Measurements from ENCODE around the gene ZMYND8.
"Not testable (repeated sequence)": the region's sequence is repeated elsewhere in the genome, so short reads cannot be mapped to it uniquely, and the experiment has no call there.

Gene ZMYND8

DNA sequence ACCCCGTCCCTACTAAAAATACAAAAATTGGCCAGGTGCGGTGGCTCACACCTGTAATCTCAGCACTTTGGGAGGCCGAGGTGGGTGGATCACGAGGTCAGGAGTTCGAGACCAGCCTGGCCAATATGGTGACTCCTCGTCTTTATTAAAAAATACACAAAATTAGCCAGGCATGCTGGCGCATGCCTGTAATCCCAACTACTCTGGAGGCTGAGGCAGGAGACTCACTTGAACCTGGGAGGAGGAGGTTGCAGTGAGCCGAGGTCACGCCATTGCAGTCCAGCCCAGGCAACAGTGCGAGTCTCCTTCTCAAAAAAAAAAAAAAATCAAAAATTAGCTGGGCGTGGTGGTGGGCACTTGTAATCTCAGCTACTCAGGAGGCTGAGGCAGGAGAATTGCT, 9.8 kb upstream of the ZMYND8 start:
- H3K4me3 ChIP-seq (ENCODE audit: low read length); H3K27me3 ChIP-seq (ENCODE audit: control insufficient read depth, insufficient read depth, low read length); H3K36me3 ChIP-seq (ENCODE audit: control insufficient read depth, insufficient read depth, low read length); H3K9me3 ChIP-seq (ENCODE audit: control insufficient read depth, low read length); H3K4me1 ChIP-seq (ENCODE audit: control insufficient read depth, insufficient read depth, low read length); H3K9ac ChIP-seq (ENCODE audit: low read length): not testable (repeated sequence)

DNA sequence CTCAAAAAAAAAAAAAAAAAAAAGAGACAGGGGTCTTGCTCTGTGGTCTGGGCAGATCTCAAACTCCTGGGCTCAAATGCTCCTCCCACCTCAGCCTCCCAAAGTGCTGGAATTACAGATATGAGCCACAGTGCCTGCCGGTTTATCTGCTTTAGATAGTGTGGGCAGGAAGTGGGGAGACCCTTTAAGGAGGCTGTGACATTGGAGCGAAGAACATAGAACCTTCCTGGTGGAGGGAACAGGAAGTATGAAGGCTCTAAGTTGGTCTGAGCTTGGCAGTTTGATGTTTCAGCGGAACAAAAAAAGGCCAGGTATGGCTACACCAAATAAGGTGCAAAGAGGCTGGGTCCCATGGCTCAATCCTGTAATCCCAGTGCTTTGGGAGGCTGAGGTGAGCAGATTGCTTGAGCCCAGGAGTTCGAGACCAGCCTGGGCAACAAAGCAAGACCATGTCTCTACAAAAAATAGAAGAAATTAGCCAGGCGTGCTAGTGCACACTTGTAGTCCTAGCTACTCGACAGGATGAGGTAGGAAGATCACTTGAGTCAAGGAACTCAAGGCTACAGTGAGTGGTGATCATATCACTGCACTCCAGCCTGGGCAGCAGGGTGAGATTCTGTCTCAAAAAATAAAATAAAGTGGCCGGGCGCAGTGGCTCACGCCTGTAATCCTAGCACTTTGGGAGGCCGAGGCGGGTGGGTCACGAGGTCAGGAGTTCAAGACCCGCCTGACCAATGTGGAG, 8.7 kb upstream of the ZMYND8 start:
- no peaks in the 10 kb centered on the region for H3K9me3 ChIP-seq (ENCODE audit: control insufficient read depth, low read length)
- H3K27me3 ChIP-seq (ENCODE audit: control insufficient read depth, insufficient read depth, low read length) = no peaks in the 10 kb centered on the region
- peaks cover 19% of the 10 kb centered on the region for H3K4me1 ChIP-seq (ENCODE audit: control insufficient read depth, insufficient read depth, low read length)
- H3K9ac ChIP-seq (ENCODE audit: low read length) = no peak overlapping the region
- H3K4me3 ChIP-seq (ENCODE audit: low read length) = no peak overlapping the region
- no peaks in the 10 kb centered on the region for H3K36me3 ChIP-seq (ENCODE audit: control insufficient read depth, insufficient read depth, low read length)

DNA sequence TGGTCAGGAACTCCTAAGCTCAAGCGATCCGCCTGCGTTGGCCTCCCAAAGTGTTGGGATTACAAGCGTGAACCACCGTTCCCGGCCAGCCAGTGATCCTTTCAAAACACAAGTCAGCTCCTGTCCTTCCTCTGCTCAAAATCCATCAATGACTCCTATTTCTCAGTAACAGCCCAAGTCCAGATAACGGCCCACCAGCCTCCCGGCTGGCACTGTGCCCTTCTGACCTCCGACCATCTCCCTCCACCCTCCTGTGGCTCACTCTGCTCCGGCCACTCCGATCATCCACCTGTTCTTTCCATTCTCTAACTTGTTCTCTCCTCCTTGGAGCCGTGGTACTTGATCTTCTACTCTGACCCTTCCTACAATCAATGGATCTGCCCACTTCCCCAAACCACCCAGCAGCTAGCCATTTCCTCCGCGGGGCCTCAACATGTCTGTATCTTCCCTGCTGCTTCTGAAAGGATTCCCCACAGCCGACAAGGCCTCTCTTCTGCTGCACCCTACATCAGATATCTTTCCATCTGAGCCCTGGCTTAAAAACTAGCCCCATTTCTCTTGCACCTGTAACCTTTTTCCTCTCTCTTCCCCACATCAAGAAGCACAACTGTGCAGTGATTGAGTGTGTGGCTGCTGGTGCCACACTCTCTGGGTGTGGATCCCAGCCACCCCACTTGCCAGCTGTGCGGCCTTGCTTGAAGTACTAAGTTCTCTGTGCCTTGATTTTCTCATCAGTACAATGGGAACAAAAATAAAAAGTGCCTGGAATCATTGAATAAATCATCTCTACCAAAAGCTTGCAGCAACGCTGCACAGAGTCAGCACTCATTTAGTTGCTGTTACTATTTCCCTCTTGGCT, 6.1 kb upstream of the ZMYND8 start:
- no peaks in the 10 kb centered on the region for H3K27me3 ChIP-seq (ENCODE audit: control insufficient read depth, insufficient read depth, low read length)
- H3K9ac ChIP-seq (ENCODE audit: low read length) = no peak overlapping the region
- no peak overlapping the region for H3K4me3 ChIP-seq (ENCODE audit: low read length)
- H3K4me1 ChIP-seq (ENCODE audit: control insufficient read depth, insufficient read depth, low read length) = peaks cover 44% of the 10 kb centered on the region
- H3K36me3 ChIP-seq (ENCODE audit: control insufficient read depth, insufficient read depth, low read length) = no peaks in the 10 kb centered on the region
- H3K9me3 ChIP-seq (ENCODE audit: control insufficient read depth, low read length) = no peaks in the 10 kb centered on the region

DNA sequence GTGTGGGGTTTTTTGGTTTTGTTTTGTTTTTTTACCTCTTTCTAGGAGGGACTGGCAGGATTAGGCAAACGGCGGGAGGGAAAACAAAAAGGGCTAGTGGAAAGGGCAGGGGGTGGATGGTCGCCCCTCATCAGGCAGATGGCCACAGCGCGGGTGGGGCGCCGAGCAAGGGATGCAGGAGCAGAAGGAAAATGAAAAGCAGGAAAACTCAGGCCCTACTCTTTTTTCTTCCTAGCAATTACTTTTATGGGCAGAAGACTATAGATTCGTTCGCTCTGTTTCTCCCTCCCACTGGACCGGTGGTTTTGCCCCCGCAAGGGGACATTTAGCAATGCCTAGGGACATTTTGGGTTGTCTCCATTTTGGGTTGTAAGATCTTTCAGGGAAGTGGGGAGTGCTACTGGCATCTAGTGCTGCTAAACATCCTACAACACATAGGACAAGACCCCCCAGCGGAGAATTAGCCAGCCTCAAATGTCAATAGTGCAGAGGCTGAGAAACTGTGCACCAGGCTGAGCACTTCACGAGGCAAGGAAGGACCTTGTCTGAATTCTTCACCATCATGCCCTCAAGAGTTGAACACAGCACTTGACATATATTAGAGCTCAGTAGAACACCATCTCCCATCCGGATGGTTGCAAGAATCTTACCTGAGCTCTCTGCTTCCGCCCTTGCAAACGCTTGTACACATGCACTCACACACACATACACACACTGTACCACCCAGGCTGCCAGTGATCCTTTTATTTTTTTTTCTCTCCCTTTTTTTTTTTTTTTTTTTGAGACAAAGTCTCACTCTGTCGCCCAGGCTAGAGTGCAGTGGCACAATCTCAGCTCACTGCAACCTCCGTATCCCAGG, 4.8 kb upstream of the ZMYND8 start:
- Histone ChIP-seq H3K27me3 (ENCODE audit: control insufficient read depth, insufficient read depth, low read length) (no peaks in the 10 kb centered on the region), H3K4me1 (ENCODE audit: control insufficient read depth, insufficient read depth, low read length) (peaks cover 56% of the 10 kb centered on the region), H3K9ac (ENCODE audit: low read length) (peak overlapping the region; percentile 76), H3K9me3 (ENCODE audit: control insufficient read depth, low read length) (no peaks in the 10 kb centered on the region), H3K4me3 (ENCODE audit: low read length) (no peak overlapping the region), H3K36me3 (ENCODE audit: control insufficient read depth, insufficient read depth, low read length) (no peaks in the 10 kb centered on the region)

DNA sequence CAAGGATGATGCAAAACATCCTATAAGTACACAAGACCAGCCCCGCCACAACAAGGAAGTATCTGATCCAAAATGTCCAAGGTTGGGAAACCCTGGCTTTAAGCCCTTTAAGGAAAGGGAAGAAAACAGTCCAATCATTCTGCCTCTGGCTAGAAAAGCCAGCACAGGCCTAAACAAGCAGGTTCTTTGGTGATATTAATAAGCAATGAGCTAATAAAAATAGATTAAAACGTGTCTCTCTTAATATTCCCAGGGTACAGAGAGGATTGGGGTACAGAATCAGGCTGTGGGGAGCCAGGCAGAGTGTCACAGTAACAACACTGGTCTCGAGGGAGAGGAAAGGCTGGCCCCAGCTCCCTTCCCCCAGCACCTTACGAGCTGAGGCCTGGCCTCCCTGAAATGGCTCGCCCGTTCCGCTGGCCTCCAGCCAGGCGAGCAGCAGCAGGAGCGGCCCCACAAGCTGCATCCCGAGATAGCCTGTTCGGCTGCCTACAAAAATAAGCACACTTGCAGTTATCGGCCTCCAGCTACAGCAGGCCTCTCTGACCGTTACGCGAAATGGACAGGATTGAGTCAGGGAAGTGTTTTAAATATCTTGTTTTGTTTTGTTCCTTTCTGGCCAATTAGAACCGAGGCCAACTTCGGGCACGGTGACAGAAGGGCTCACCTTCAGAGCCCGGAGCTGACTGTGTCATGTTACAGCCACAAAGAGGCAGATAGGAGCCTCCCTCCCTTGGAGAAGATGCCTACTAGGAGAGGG, 4.0 kb upstream of the ZMYND8 start:
- H3K36me3 ChIP-seq (ENCODE audit: control insufficient read depth, insufficient read depth, low read length) = no peaks in the 10 kb centered on the region
- H3K9me3 ChIP-seq (ENCODE audit: control insufficient read depth, low read length) = no peaks in the 10 kb centered on the region
- H3K27me3 ChIP-seq (ENCODE audit: control insufficient read depth, insufficient read depth, low read length) = no peaks in the 10 kb centered on the region
- no peak overlapping the region for H3K4me3 ChIP-seq (ENCODE audit: low read length)
- H3K4me1 ChIP-seq (ENCODE audit: control insufficient read depth, insufficient read depth, low read length) = peaks cover 64% of the 10 kb centered on the region
- H3K9ac ChIP-seq (ENCODE audit: low read length) = peak overlapping the region; percentile 76

DNA sequence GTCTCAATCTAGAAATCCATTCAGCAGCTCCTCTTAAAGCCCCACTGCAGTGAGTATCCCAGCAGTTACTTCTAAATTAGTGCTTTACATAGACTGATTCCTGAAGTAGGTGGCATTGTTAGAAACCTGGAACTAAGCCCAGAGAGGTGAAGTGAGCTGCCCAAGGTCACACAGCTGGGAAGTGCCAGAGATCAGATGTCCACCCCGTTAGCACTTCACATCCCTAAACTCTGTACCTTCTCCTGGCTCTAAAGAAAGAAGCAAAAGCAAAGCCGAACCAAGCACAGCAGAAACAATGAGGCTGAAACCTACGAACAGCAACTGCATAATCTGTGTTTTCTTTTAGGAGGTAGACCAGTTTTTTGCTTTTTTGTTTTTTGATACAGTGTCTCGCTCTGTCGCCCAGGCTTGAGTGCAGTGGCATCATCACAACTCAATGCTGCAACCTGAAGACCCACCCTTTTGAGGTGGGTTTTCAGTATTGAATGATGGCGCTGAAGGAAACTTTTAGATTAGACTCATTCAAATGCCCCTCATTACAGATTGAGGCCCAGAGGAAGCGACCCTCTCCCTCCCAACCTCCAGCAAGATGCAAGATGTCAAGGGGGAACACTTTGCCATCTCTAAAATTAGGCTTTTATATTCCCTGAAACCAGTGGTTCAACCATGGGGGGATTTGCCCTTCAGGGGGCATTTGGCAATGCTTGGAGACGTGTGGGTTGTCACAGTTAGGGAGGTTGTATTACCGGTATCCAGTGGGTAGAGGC, 3.2 kb upstream of the ZMYND8 start:
- Histone ChIP-seq H3K9me3 (ENCODE audit: control insufficient read depth, low read length) (no peaks in the 10 kb centered on the region), H3K4me3 (ENCODE audit: low read length) (no peak overlapping the region), H3K9ac (ENCODE audit: low read length) (peak overlapping the region; percentile 76), H3K36me3 (ENCODE audit: control insufficient read depth, insufficient read depth, low read length) (no peaks in the 10 kb centered on the region), H3K4me1 (ENCODE audit: control insufficient read depth, insufficient read depth, low read length) (peaks cover 67% of the 10 kb centered on the region), H3K27me3 (ENCODE audit: control insufficient read depth, insufficient read depth, low read length) (no peaks in the 10 kb centered on the region)

DNA sequence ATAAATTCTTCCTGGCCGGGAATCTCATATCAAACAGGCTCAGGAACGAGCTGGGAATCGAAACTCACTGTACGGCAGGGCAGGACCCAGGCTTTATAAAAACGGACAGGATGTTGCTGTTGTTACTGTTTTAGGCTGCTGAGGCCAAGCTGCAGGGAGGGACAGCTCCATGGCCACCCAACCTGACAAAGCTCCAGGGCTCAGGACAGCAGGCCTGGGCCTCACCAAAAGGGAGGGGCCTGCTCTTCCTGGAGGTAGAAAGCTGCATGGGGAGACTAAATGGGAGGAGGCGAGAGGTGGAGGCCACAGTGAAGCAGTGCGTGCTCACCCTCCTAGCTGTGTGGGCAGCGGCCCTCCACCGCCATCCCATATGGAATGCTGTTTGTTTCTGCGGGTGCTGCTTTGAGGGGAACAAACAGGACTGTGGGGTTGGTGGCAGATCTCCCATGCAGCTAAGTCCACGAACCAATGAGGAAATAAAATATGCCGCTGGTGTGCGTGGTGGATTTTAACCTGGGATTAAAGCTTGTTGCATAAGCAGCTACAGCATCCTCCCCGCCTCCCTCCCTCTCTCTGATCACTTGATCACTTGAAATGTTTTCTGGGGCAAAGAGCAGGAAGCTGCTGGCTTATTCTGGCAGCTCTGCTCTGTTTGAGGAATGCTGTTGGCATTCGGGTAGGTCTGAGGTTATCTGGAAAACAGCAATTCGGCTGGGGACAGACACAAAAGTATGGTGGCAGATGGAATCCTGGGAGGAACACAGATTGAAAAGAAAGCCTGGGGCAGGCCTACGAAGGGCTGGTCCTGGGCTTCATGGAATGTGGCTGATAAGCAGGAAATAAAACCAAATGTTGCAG, 2.4 kb upstream of the ZMYND8 start:
- Histone ChIP-seq H3K27me3 (ENCODE audit: control insufficient read depth, insufficient read depth, low read length) (no peaks in the 10 kb centered on the region), H3K4me1 (ENCODE audit: control insufficient read depth, insufficient read depth, low read length) (peaks cover 75% of the 10 kb centered on the region), H3K4me3 (ENCODE audit: low read length) (peak overlapping the region; percentile 12), H3K9ac (ENCODE audit: low read length) (peak overlapping the region; percentile 76), H3K9me3 (ENCODE audit: control insufficient read depth, low read length) (no peaks in the 10 kb centered on the region), H3K36me3 (ENCODE audit: control insufficient read depth, insufficient read depth, low read length) (no peaks in the 10 kb centered on the region)

DNA sequence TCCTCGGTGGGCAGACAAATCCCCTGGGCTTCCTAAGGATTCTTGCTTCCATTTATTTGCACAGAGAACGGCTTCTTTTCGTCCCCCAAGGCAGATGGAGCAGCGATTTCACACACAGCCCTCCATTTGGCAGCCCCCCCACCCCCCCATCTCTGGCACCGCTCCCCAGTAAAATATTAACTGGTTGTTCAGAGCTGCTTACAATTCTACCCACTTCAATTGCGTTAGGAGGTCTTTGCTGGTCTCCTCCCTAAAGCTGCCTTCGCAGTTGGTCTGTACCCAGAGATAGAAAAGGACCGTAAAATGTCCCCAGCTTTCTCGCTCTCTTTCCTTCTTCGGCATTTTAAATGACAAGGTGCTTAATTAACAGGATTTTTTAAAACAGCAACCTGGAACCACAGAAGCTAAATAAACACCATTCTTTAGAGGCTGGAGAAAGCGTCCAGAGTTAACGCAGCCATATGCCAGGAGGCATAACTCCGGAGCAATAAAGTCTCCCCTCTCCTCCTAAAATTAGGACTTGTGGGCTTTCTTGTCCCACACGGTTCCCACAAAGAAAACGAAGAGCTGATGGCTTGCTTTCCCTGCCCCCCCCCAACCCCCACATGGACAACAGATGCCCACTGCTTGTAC, 1.7 kb upstream of the ZMYND8 start:
- H3K27me3 ChIP-seq (ENCODE audit: control insufficient read depth, insufficient read depth, low read length) = no peaks in the 10 kb centered on the region
- H3K9me3 ChIP-seq (ENCODE audit: control insufficient read depth, low read length) = no peaks in the 10 kb centered on the region
- peak overlapping the region; percentile 12 for H3K4me3 ChIP-seq (ENCODE audit: low read length)
- no peaks in the 10 kb centered on the region for H3K36me3 ChIP-seq (ENCODE audit: control insufficient read depth, insufficient read depth, low read length)
- peaks cover 82% of the 10 kb centered on the region for H3K4me1 ChIP-seq (ENCODE audit: control insufficient read depth, insufficient read depth, low read length)
- H3K9ac ChIP-seq (ENCODE audit: low read length) = peak overlapping the region; percentile 76

DNA sequence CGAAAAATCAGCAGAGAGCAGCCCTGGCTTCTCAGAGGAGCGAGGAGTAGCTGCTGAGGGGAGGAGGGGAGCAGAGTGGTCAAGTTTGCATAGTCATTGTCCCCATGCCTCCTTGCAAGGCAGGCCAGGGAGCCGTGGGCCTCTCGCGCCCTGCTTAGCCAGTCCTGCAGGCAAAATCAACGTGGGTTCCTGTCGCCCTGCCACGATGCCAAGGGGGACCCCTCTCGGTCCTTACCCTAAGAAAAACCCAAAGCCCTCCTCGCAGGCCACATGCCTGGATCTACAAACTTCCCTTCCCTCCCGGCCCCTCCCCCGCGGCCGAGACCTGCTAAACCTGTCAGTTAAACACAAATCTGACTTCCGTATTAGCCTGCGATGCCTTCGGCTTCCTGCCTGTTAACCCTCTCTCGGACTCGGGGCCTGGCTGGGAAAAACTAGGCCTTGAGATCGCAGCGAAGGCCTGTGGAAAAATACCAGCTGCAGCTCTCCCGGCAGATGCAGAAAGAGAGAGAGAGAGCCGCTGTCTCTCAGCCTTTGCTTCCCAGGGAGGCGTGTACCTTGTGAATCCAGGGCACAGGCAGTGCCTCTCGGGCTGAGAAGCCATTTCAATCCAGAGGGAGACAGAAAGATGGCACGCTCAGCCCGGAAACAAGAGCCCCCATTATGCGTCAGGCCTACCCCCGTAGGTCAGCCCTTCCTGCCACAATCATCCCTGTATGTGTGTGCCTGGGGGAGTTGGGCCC, 968 bp upstream of the ZMYND8 start:
- no peaks in the 10 kb centered on the region for H3K9me3 ChIP-seq (ENCODE audit: control insufficient read depth, low read length)
- no peaks in the 10 kb centered on the region for H3K36me3 ChIP-seq (ENCODE audit: control insufficient read depth, insufficient read depth, low read length)
- peaks cover 89% of the 10 kb centered on the region for H3K4me1 ChIP-seq (ENCODE audit: control insufficient read depth, insufficient read depth, low read length)
- no peaks in the 10 kb centered on the region for H3K27me3 ChIP-seq (ENCODE audit: control insufficient read depth, insufficient read depth, low read length)
- H3K4me3 ChIP-seq (ENCODE audit: low read length) = no peak overlapping the region
- peak overlapping the region; percentile 75 for H3K9ac ChIP-seq (ENCODE audit: low read length)

DNA sequence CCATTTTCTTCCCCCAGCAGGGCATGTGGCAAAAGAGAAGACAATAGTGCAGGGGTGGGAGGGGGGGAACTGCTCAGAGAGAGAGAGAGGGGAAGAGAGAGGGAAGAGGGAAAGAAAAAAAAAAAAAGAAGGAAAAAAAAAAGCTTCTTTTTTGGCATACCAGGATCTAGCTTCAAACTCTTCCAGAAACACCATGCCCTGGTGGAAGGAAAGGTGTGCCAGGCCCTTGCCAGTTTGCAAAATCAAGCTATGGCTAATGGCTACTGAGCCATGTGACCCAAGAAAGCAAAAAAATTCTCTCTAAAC, 326 bp downstream of the ZMYND8 start:
- Histone ChIP-seq H3K4me3 (ENCODE audit: low read length) (peak overlapping the region; percentile 39), H3K9me3 (ENCODE audit: control insufficient read depth, low read length) (no peaks in the 10 kb centered on the region), H3K9ac (ENCODE audit: low read length) (peak overlapping the region; percentile 77), H3K27me3 (ENCODE audit: control insufficient read depth, insufficient read depth, low read length) (no peaks in the 10 kb centered on the region), H3K4me1 (ENCODE audit: control insufficient read depth, insufficient read depth, low read length) (peaks cover 97% of the 10 kb centered on the region), H3K36me3 (ENCODE audit: control insufficient read depth, insufficient read depth, low read length) (no peaks in the 10 kb centered on the region)
